Tibial nerve (tissue), 4 donors: ENCODE measurements around the gene FARP1.

Source experiments
- CTCF ChIP-seq, 5 experiments: fragments of 200-600 bp in 3 of 5; fragments of 450-650 bp in 2 of 5; sonication (generic) in 3 of 5; IDR thresholded peaks; one replicate each; pipeline ENCODE4 v1.5.1; 2016 to 2019; ENCODE audit warnings: antibody characterized with exemption in 5 of 5, mild to moderate bottlenecking in 3 of 5, moderate library complexity in 2 of 5
- EP300 ChIP-seq, 2 donors: sonication (generic); formaldehyde crosslinking; IDR thresholded peaks; one replicate each; pipeline ENCODE4 v1.6.1; 2017; ENCODE audit warnings: antibody characterized with exemption in 2 of 2, mild to moderate bottlenecking in 1 of 2
- POLR2A ChIP-seq, 2 donors: fragments of 450-650 bp; IDR thresholded peaks; one replicate each; pipeline ENCODE4 v1.6.1; 2017; ENCODE audit warnings: antibody characterized with exemption in 2 of 2, mild to moderate bottlenecking in 2 of 2, moderate library complexity in 2 of 2

DNA sequence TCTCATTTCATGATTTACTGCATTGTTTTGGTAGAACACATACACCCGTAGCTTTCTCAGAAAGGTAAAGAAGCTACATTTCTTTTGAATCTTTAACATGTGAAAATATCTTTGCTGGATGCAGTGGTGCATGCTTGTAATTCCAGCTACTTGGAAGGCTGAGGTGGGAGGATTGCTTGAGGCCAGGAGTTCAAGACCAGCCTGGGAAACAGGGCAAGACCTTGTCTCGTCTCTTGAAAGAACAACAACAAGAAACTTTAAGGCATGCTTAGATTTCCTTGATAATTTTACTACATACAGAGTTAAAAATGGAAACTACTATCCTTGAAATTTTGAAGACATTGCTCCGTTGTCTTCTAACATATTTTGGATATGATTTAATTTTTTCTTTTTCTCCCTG is 26.4 kb downstream of the FARP1 start:
- TF ChIP-seq CTCF (IDR thresholded peaks at IDR 0.05) (no peak), POLR2A (IDR thresholded peaks at IDR 0.05) (no peak), EP300 (IDR thresholded peaks at IDR 0.05) (no peak)
